K562 (cell line): ENCODE measurements around the gene TULP1. TPM values are rescaled to one million over a fixed set of nuclear protein-coding genes. Genes with fewer than 3 reads are reported as not detected.

Source experiments
- ARID2 ChIP-seq: fragments of 450-650 bp; IDR thresholded peaks from 2 replicates; pipeline ENCODE4 v1.6.1; 2017; ENCODE audit warnings: antibody characterized with exemption, mild to moderate bottlenecking
- GTF2A2 ChIP-seq: IDR thresholded peaks from 2 replicates; pipeline ENCODE4 v1.6.1; 2016; ENCODE audit warnings: mild to moderate bottlenecking, missing genetic modification characterization, missing compliant biosample characterization
- KHSRP ChIP-seq: fragments of 450-650 bp; IDR thresholded peaks from 2 replicates; pipeline ENCODE4 v1.6.1; 2017
- KLF1 ChIP-seq: fragments of 450-650 bp; IDR thresholded peaks from 2 replicates; pipeline ENCODE4 v1.6.1; 2016; ENCODE audit warnings: missing genetic modification characterization, missing compliant biosample characterization
- MAFG ChIP-seq: fragments of 450-650 bp; conservative IDR thresholded peaks from 2 replicates; pipeline ENCODE4 v1.6.1; 2016; ENCODE audit warnings: missing genetic modification characterization, missing compliant biosample characterization
- MCM3 ChIP-seq: fragments of 450-650 bp; IDR thresholded peaks from 2 replicates; pipeline ENCODE4 v1.6.1; 2016
- NELFE ChIP-seq: IDR thresholded peaks from 2 replicates; pipeline ENCODE4 v1.6.1; 2011; ENCODE audit warnings: mild to moderate bottlenecking; ENCODE audit not compliant: insufficient read depth, insufficient read length
- NR2C2 ChIP-seq, 2 experiments: fragments of 200-800 bp in 1 of 2; sonication (Bioruptor generic) in 1 of 2; sonication (generic) in 1 of 2; formaldehyde crosslinking in 1 of 2; IDR thresholded peaks; 2 replicates each; pipeline versions ENCODE4 v1.6.1 to v1.8.0; 2016 to 2022; ENCODE audit warnings: mild to moderate bottlenecking in 1 of 2, missing compliant biosample characterization in 1 of 2, missing genetic modification characterization in 1 of 2, missing genetic modification reagents in 1 of 2
- RUNX1 ChIP-seq: sonication (generic); IDR thresholded peaks from 2 replicates; pipeline ENCODE4 v1.6.1; 2016; ENCODE audit warnings: antibody characterized with exemption, low read depth
- SMAD3 ChIP-seq: fragments of 450-650 bp; formaldehyde crosslinking; conservative IDR thresholded peaks from 2 replicates; pipeline ENCODE4 v1.4.0; 2020; ENCODE audit warnings: mild to moderate bottlenecking
- XRCC3 ChIP-seq: fragments of 450-650 bp; IDR thresholded peaks from 2 replicates; pipeline ENCODE4 v1.6.1; 2017; ENCODE audit warnings: mild to moderate bottlenecking, moderate library complexity
- ZNF212 ChIP-seq: fragments of 450-650 bp; formaldehyde crosslinking; IDR thresholded peaks from 2 replicates; pipeline ENCODE4 v1.4.0; 2020; ENCODE audit warnings: mild to moderate bottlenecking
- ZNF431 ChIP-seq: sonication (generic); formaldehyde crosslinking; IDR thresholded peaks from 2 replicates; pipeline ENCODE4 v1.8.0; 2022; ENCODE audit warnings: mild to moderate bottlenecking, missing genetic modification reagents
- polyA plus RNA-seq, 8 experiments: library from polyadenylated mRNA; depleted of rRNA in 4 of 8; stranded (reverse) in 5 of 8; unstranded in 3 of 8; fragments of >200 nt; fragmentation: Nextera tagmentation in 2 of 8; fragmentation: Illumina TruSeq in 1 of 8; extraction: Ambion mirVana in 2 of 8; extraction: Trizol in 1 of 8; gene quantifications; 2 replicates each; pipeline versions ENCODE4 v1.2.1 to v1.2.3, GENCODE V29; 2011 to 2014; ENCODE audit warnings: inconsistent platforms in 1 of 8, missing spikeins in 1 of 8
- total RNA-seq, 7 experiments: library from RNA; depleted of rRNA in 6 of 7; stranded (reverse); fragments of >200 nt in 6 of 7; fragmentation: Illumina TruSeq in 2 of 7; extraction: Trizol in 2 of 7; gene quantifications; 2 replicates each; pipeline versions ENCODE4 v1.2.1 to v1.2.3, GENCODE V29; 2011 to 2021; ENCODE audit warnings: low replicate concordance in 1 of 7
- TF ChIP-seq, protein P1 (sequence below): fragments of 450-650 bp; IDR thresholded peaks from 2 replicates; pipeline ENCODE4 v1.6.1; 2016; ENCODE audit warnings: low read depth
- TF ChIP-seq, protein P2 (sequence below): fragments of 250-450 bp; sonication (Bioruptor Pico); IDR thresholded peaks from 2 replicates; pipeline ENCODE4 v1.4.0; 2020
- TF ChIP-seq, protein P3 (sequence below): sonication (generic); formaldehyde crosslinking; IDR thresholded peaks from 2 replicates; pipeline ENCODE4 v1.8.0; 2023; ENCODE audit warnings: mild to moderate bottlenecking, missing genetic modification reagents

The TULP1 gene
- total and polyA plus RNA-seq, 9 of the 15 experiments (the other 6 are each of a cell fraction or from before 2014, with no cell fraction given) = 0.06 to 0.17 (median 0.09) TPM; not detected in 6

DNA sequence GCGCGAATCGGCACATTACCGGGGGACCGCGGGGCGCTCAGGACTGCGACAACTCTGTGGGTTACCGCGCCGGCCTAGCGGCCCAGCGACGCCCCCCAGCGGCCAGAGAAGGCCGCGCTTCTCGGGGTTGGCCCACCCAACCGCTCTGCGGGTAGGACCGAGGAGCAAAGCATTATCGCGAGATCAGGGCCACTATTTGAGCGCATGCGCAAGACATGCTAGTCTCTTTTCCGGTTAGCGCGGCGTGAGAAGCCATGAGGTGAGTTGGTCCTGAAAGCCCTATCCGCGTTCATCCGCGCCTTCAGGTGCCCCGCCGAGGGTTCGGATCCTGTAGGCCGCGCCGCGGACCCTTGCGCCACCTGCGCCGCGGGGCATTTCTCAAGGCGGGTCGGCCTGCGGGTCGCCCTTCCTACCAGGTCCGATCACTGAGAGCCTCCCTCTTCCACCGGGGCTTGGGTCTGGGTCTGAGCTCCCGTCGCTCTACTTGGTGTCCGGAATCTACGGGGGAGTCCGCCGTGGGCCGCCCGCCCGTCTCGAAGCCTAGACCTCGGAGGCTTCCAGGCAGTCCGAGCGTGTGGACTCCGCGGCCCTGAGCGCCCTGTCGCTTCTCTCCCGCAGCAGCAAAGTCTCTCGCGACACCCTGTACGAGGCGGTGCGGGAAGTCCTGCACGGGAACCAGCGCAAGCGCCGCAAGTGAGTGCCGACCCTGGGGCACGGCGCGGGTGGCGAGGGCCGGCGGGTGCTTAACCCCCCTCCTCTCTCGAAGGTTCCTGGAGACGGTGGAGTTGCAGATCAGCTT, 44.3 kb downstream of the TULP1 start, which contains the start of gene RPL10A (continued):
- TF ChIP-seq, protein P1, sequence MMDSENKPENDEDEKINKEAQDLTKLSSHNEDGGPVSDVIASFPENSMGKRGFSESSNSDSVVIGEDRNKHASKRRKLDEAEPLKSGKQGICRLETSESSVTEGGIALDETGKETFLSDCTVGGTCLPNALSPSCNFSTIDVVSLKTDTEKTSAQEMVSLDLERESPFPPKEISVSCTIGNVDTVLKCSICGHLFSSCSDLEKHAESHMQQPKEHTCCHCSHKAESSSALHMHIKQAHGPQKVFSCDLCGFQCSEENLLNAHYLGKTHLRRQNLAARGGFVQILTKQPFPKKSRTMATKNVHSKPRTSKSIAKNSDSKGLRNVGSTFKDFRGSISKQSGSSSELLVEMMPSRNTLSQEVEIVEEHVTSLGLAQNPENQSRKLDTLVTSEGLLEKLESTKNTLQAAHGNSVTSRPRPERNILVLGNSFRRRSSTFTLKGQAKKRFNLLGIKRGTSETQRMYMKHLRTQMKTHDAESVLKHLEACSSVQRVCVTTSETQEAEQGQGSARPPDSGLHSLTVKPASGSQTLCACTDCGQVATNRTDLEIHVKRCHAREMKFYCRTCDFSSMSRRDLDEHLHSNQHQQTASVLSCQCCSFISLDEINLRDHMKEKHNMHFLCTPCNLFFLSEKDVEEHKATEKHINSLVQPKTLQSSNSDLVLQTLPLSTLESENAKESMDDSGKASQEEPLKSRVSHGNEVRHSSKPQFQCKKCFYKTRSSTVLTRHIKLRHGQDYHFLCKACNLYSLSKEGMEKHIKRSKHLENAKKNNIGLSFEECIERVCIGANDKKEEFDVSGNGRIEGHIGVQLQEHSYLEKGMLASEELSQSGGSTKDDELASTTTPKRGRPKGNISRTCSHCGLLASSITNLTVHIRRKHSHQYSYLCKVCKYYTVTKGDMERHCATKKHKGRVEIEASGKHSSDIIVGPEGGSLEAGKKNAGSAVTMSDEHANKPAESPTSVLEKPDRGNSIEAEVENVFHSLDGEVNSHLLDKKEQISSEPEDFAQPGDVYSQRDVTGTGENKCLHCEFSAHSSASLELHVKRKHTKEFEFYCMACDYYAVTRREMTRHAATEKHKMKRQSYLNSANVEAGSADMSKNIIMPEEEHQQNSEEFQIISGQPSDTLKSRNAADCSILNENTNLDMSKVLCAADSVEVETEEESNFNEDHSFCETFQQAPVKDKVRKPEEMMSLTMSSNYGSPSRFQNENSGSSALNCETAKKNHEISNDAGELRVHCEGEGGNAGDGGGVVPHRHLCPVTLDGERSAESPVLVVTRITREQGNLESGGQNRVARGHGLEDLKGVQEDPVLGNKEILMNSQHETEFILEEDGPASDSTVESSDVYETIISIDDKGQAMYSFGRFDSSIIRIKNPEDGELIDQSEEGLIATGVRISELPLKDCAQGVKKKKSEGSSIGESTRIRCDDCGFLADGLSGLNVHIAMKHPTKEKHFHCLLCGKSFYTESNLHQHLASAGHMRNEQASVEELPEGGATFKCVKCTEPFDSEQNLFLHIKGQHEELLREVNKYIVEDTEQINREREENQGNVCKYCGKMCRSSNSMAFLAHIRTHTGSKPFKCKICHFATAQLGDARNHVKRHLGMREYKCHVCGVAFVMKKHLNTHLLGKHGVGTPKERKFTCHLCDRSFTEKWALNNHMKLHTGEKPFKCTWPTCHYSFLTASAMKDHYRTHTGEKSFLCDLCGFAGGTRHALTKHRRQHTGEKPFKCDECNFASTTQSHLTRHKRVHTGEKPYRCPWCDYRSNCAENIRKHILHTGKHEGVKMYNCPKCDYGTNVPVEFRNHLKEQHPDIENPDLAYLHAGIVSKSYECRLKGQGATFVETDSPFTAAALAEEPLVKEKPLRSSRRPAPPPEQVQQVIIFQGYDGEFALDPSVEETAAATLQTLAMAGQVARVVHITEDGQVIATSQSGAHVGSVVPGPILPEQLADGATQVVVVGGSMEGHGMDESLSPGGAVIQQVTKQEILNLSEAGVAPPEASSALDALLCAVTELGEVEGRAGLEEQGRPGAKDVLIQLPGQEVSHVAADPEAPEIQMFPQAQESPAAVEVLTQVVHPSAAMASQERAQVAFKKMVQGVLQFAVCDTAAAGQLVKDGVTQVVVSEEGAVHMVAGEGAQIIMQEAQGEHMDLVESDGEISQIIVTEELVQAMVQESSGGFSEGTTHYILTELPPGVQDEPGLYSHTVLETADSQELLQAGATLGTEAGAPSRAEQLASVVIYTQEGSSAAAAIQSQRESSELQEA = no peak
- no peak for TF ChIP-seq KHSRP
- TF ChIP-seq ZNF431 = peak; percentile 79
- TF ChIP-seq GTF2A2 = peak; percentile 94
- TF ChIP-seq, protein P2, sequence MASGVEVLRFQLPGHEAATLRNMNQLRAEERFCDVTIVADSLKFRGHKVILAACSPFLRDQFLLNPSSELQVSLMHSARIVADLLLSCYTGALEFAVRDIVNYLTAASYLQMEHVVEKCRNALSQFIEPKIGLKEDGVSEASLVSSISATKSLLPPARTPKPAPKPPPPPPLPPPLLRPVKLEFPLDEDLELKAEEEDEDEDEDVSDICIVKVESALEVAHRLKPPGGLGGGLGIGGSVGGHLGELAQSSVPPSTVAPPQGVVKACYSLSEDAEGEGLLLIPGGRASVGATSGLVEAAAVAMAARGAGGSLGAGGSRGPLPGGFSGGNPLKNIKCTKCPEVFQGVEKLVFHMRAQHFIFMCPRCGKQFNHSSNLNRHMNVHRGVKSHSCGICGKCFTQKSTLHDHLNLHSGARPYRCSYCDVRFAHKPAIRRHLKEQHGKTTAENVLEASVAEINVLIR (CRISPR knock-in tag) = no peak
- TF ChIP-seq NR2C2 (CRISPR knock-in tag; IDR thresholded peaks at IDR 0.05) = peak; percentile 77; the same call in 1 of the 2 replicates
- TF ChIP-seq NR2C2 (tag; IDR thresholded peaks at IDR 0.05) = peak; percentile 56; the same call in 1 of the 2 replicates
- 0 out of 2 replicates have a peak, but pooled peaks have one; percentile 61 for TF ChIP-seq KLF1
- TF ChIP-seq MCM3 = no peak
- 0 out of 2 replicates have a peak, but pooled peaks have one; percentile 35 for TF ChIP-seq SMAD3 (CRISPR knock-in tag)
- TF ChIP-seq XRCC3 = no peak
- no peak for TF ChIP-seq MAFG (tag)
- no peak for TF ChIP-seq ZNF212 (CRISPR knock-in tag)
- TF ChIP-seq RUNX1 = 0 out of 2 replicates have a peak, but pooled peaks have one; percentile 22
- peak; percentile 76 for TF ChIP-seq NELFE
- TF ChIP-seq ARID2 = 0 out of 2 replicates have a peak, but pooled peaks have one; percentile 25
- TF ChIP-seq, protein P3, sequence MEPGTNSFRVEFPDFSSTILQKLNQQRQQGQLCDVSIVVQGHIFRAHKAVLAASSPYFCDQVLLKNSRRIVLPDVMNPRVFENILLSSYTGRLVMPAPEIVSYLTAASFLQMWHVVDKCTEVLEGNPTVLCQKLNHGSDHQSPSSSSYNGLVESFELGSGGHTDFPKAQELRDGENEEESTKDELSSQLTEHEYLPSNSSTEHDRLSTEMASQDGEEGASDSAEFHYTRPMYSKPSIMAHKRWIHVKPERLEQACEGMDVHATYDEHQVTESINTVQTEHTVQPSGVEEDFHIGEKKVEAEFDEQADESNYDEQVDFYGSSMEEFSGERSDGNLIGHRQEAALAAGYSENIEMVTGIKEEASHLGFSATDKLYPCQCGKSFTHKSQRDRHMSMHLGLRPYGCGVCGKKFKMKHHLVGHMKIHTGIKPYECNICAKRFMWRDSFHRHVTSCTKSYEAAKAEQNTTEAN (CRISPR knock-in tag) = no peak
